ENCODE measurements around the gene SMPD4. TPM values are rescaled to one million over a fixed set of nuclear protein-coding genes. Genes with fewer than 3 reads are reported as not detected.
"Not testable (repeated sequence)": the region's sequence is repeated elsewhere in the genome, so short reads cannot be mapped to it uniquely, and the experiment has no call there.

SMPD4 gene, protein sequence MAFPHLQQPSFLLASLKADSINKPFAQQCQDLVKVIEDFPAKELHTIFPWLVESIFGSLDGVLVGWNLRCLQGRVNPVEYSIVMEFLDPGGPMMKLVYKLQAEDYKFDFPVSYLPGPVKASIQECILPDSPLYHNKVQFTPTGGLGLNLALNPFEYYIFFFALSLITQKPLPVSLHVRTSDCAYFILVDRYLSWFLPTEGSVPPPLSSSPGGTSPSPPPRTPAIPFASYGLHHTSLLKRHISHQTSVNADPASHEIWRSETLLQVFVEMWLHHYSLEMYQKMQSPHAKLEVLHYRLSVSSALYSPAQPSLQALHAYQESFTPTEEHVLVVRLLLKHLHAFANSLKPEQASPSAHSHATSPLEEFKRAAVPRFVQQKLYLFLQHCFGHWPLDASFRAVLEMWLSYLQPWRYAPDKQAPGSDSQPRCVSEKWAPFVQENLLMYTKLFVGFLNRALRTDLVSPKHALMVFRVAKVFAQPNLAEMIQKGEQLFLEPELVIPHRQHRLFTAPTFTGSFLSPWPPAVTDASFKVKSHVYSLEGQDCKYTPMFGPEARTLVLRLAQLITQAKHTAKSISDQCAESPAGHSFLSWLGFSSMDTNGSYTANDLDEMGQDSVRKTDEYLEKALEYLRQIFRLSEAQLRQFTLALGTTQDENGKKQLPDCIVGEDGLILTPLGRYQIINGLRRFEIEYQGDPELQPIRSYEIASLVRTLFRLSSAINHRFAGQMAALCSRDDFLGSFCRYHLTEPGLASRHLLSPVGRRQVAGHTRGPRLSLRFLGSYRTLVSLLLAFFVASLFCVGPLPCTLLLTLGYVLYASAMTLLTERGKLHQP
- total RNA-seq = 63.8 and 67.5 TPM in 2 replicates
- 20.6 TPM for total RNA-seq (2013)
- 80.6 and 105 TPM in 2 replicates for polyA plus RNA-seq
- polyA minus RNA-seq = 28.0 and 50.0 TPM in 2 replicates

DNA sequence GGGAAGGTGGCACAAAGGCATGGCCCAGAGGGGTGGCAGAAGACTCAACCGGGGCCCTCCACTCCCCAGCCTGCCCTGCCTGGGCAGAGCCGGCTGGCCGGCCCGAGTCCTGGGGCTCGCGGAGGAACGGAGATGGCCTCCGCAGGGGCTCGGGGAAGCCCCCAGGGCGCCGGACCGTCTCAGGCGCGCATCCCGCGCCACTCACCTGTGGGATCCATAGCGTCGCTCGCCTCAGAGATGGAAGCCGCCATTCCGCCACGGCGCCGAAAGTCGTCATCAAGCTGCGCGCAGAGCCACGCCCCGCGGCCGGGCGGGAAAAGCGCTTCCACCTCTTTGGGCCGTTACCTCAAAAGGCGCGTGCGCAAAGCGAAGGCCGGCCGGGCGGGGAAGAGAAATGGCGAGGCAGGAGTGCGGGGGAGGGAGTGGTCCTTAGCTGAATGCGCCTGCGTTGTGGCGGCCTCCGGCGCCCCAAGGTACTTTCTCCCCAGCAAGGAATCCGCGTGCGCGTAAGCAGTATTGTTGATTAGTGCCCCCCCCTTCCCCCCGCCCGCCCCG is at the start of gene SMPD4:
TSS of gene SMPD4 (minus strand) at position 278 of the 555 bp plus-strand sequence. CDS start 5,010 bp downstream, outside the sequence.
- under 1% methylated on average over 50 of the region's 55 CpGs for WGBS (ENCODE audit: insufficient coverage)
- H3K27ac Mint-ChIP-seq = peak within 1 kb of the TSS; percentile 97
- Histone ChIP-seq H3K27ac (ENCODE audit: low read length in 2 of 2) (peak within 1 kb of the TSS; percentile 85 to 91), H3K79me2 (ENCODE audit: control insufficient read depth, insufficient read depth, low read length) (peaks cover 69% of the 10 kb centered on the region), H3K27me3 (replicated peaks in 1 of 4; ENCODE audit: control extremely low read depth in 1 of 4, control insufficient read depth in 3 of 4, insufficient read depth in 4 of 4, low read length in 3 of 4) (no peaks in the 10 kb centered on the region), H3K9ac (ENCODE audit: low read length) (peak within 1 kb of the TSS; percentile 78), H3K4me1 (ENCODE audit: control insufficient read depth in 2 of 2, insufficient read depth in 2 of 2, low read length in 2 of 2) (peaks cover 14 to 21% of the 10 kb centered on the region in 2 donors), H2AFZ (ENCODE audit: insufficient read depth, low read depth, low read length, poor library complexity, severe bottlenecking) (peak within 1 kb of the TSS; percentile 80), H3K4me2 (replicated peaks; ENCODE audit: low read depth, low read length, poor library complexity, severe bottlenecking) (peak within 1 kb of the TSS; percentile 86), H4K20me1 (ENCODE audit: control insufficient read depth, insufficient read depth, low read length, poor library complexity, severe bottlenecking) (peaks cover 22% of the 10 kb centered on the region), H3K9me3 (ENCODE audit: control extremely low read depth in 1 of 3, control insufficient read depth in 2 of 3, insufficient read depth in 1 of 3, low read length in 2 of 3) (no peaks in the 10 kb centered on the region), H3K36me3 (replicated peaks in 1 of 2; ENCODE audit: control extremely low read depth in 1 of 2, control insufficient read depth in 1 of 2, extremely low read depth in 1 of 2, insufficient read depth in 2 of 2, low read length in 1 of 2) (no peaks in the 10 kb centered on the region), H3K4me3 (ENCODE audit: control extremely low read depth in 1 of 5, extremely low read depth in 1 of 5, insufficient read depth in 1 of 5, low read depth in 2 of 5, low read length in 4 of 5) (peak within 1 kb of the TSS; percentile 38 to 90 (median 80))
- peak within 1 kb of the TSS; percentile 92 for H3K4me3 Mint-ChIP-seq
- H3K27me3 Mint-ChIP-seq = no peaks in the 10 kb centered on the region
- intact Hi-C loops (cut with micrococcal nuclease) = loop anchor here (1.0 to 10.0 kb wide), 4 partner anchors 23 to 1867 kb away; partner anchors contain the start of genes HS6ST1, IMP4 and MZT2A
- ATAC-seq (ENCODE audit: low read depth) = peak; percentile 72
- POLR2A ChIA-PET = interaction anchor here (0.6 to 2.7 kb wide), 3 partner anchors 23 to 170 kb away, joined by 5 to 32 read pairs (median 10); partner anchors contain the start of gene IMP4
- CTCF ChIA-PET = interaction anchor here (1.1 to 3.6 kb wide), 5 partner anchors 22 to 161 kb away, joined by 3 to 21 read pairs (median 6); partner anchors contain the start of gene IMP4
- TF ChIP-seq, protein P1, sequence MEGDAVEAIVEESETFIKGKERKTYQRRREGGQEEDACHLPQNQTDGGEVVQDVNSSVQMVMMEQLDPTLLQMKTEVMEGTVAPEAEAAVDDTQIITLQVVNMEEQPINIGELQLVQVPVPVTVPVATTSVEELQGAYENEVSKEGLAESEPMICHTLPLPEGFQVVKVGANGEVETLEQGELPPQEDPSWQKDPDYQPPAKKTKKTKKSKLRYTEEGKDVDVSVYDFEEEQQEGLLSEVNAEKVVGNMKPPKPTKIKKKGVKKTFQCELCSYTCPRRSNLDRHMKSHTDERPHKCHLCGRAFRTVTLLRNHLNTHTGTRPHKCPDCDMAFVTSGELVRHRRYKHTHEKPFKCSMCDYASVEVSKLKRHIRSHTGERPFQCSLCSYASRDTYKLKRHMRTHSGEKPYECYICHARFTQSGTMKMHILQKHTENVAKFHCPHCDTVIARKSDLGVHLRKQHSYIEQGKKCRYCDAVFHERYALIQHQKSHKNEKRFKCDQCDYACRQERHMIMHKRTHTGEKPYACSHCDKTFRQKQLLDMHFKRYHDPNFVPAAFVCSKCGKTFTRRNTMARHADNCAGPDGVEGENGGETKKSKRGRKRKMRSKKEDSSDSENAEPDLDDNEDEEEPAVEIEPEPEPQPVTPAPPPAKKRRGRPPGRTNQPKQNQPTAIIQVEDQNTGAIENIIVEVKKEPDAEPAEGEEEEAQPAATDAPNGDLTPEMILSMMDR (IDR thresholded peaks at IDR 0.05) = no peak
- TF ChIP-seq EZH2 (IDR thresholded peaks at IDR 0.05; ENCODE audit: borderline replicate concordance, insufficient read depth, low read depth, low read length, poor library complexity, severe bottlenecking) = no peak
- DNase-seq = peak; percentile 98
- peaks cover 24% of the 10 kb centered on the region for H3K4me1 Mint-ChIP-seq
- H3K9me3 Mint-ChIP-seq (ENCODE audit: insufficient read depth) = no peaks in the 10 kb centered on the region

DNA sequence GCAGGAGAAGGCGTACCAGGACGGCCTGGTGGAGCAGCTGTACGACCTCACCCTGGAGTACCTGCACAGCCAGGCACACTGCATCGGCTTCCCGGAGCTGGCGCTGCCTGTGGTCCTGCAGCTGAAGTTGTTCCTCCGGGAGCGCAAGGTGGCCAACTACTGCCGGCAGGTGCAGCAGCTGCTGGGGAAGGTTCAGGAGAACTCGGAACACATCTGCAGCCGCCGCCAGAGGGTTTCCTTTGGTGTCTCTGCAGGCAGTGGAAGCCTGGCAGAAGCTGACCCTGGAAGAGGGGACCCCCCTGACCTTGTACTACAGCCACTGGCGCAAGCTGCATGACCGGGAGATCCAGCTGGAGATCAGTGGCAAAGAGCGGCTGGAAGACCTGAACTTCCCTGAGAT is 49.5 kb upstream of the SMPD4 start:
- ATAC-seq (ENCODE audit: low read depth); H3K27ac Mint-ChIP-seq; H3K27ac ChIP-seq (ENCODE audit: low read length in 2 of 2); POLR2A ChIA-PET; H3K9me3 Mint-ChIP-seq (ENCODE audit: insufficient read depth); DNase-seq; intact Hi-C loops (cut with micrococcal nuclease); H3K9ac ChIP-seq (ENCODE audit: low read length); H3K27me3 Mint-ChIP-seq; H2AFZ ChIP-seq (ENCODE audit: insufficient read depth, low read depth, low read length, poor library complexity, severe bottlenecking); H3K4me3 ChIP-seq (ENCODE audit: control extremely low read depth in 1 of 5, extremely low read depth in 1 of 5, insufficient read depth in 1 of 5, low read depth in 2 of 5, low read length in 4 of 5); H4K20me1 ChIP-seq (ENCODE audit: control insufficient read depth, insufficient read depth, low read length, poor library complexity, severe bottlenecking); H3K4me2 ChIP-seq (replicated peaks; ENCODE audit: low read depth, low read length, poor library complexity, severe bottlenecking); H3K79me2 ChIP-seq (ENCODE audit: control insufficient read depth, insufficient read depth, low read length); H3K27me3 ChIP-seq (replicated peaks in 1 of 4; ENCODE audit: control extremely low read depth in 1 of 4, control insufficient read depth in 3 of 4, insufficient read depth in 4 of 4, low read length in 3 of 4); H3K4me3 Mint-ChIP-seq; H3K36me3 ChIP-seq (replicated peaks in 1 of 2; ENCODE audit: control extremely low read depth in 1 of 2, control insufficient read depth in 1 of 2, extremely low read depth in 1 of 2, insufficient read depth in 2 of 2, low read length in 1 of 2); H3K4me1 Mint-ChIP-seq; CTCF ChIA-PET; H3K4me1 ChIP-seq (ENCODE audit: control insufficient read depth in 2 of 2, insufficient read depth in 2 of 2, low read length in 2 of 2): not testable (repeated sequence)
- WGBS (ENCODE audit: insufficient coverage) = 99% methylated on average over 12 of the region's 15 CpGs
- peaks cover 0 to 13% (median 0%) of the 10 kb centered on the region in 3 donors for H3K9me3 ChIP-seq (ENCODE audit: control extremely low read depth in 1 of 3, control insufficient read depth in 2 of 3, insufficient read depth in 1 of 3, low read length in 2 of 3)

DNA sequence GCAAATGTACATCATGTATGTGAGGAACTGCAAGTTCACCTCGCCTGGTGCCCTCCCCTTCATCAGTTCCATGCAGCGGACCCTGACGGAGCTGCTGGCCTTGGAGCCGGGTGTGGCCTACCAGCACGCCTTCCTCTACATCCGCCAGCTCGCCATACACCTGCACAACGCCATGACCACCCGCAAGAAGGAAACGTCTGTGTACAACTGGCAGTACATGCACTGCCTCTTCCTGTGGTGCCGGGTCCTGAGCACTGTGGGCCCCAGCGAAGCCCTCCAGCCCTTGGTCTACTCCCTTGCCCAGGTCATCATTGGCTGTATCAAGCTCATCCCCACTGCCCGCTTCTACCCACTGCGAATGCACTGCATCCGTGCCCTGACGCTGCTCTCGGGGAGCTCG is 49.0 kb upstream of the SMPD4 start:
- H3K27ac ChIP-seq (ENCODE audit: low read length in 2 of 2); H3K4me2 ChIP-seq (replicated peaks; ENCODE audit: low read depth, low read length, poor library complexity, severe bottlenecking); H3K36me3 ChIP-seq (replicated peaks in 1 of 2; ENCODE audit: control extremely low read depth in 1 of 2, control insufficient read depth in 1 of 2, extremely low read depth in 1 of 2, insufficient read depth in 2 of 2, low read length in 1 of 2); H3K4me1 Mint-ChIP-seq; POLR2A ChIA-PET; H3K9ac ChIP-seq (ENCODE audit: low read length); DNase-seq; H3K9me3 Mint-ChIP-seq (ENCODE audit: insufficient read depth); H4K20me1 ChIP-seq (ENCODE audit: control insufficient read depth, insufficient read depth, low read length, poor library complexity, severe bottlenecking); H3K4me1 ChIP-seq (ENCODE audit: control insufficient read depth in 2 of 2, insufficient read depth in 2 of 2, low read length in 2 of 2); CTCF ChIA-PET; H3K4me3 ChIP-seq (ENCODE audit: control extremely low read depth in 1 of 5, extremely low read depth in 1 of 5, insufficient read depth in 1 of 5, low read depth in 2 of 5, low read length in 4 of 5); intact Hi-C loops (cut with micrococcal nuclease); H3K27me3 ChIP-seq (replicated peaks in 1 of 4; ENCODE audit: control extremely low read depth in 1 of 4, control insufficient read depth in 3 of 4, insufficient read depth in 4 of 4, low read length in 3 of 4); H2AFZ ChIP-seq (ENCODE audit: insufficient read depth, low read depth, low read length, poor library complexity, severe bottlenecking); ATAC-seq (ENCODE audit: low read depth); H3K79me2 ChIP-seq (ENCODE audit: control insufficient read depth, insufficient read depth, low read length); H3K27me3 Mint-ChIP-seq; H3K27ac Mint-ChIP-seq; H3K4me3 Mint-ChIP-seq: not testable (repeated sequence)
- 98% methylated on average over 12 of the region's 18 CpGs for WGBS (ENCODE audit: insufficient coverage)
- H3K9me3 ChIP-seq (ENCODE audit: control extremely low read depth in 1 of 3, control insufficient read depth in 2 of 3, insufficient read depth in 1 of 3, low read length in 2 of 3) = peaks cover 0 to 13% (median 0%) of the 10 kb centered on the region in 3 donors
